Right lung (tissue), 5 donors: Measurements from ENCODE around the gene FKBP1A. TPM values are rescaled to one million over a fixed set of nuclear protein-coding genes. Genes with fewer than 3 reads are reported as not detected.

Source experiments
- DNase-seq, 2 donors: peaks; one replicate each; pipeline ENCODE4 v3.0.0-alpha.2; 2013
- polyA plus RNA-seq, 5 donors: library from polyadenylated mRNA; unstranded; fragments of 120-200 nt; gene quantifications; one replicate each; pipeline versions ENCODE4 v1.2.1 to v1.2.3, GENCODE V29; 2013; ENCODE audit warnings: inconsistent platforms in 1 of 5, low replicate concordance in 1 of 5; ENCODE audit not compliant: insufficient read length in 5 of 5, insufficient read depth in 1 of 5

Gene FKBP1A
- polyA plus RNA-seq, 5 donors, result 439 to 529 (median 459) TPM

GRCh38 chr20:1335961-1336698 is 56.7 kb downstream of the FKBP1A start:
- DNase-seq, result no peak

- DNase-seq, result no peak
Observed at GRCh38 chr20:1334761-1335160, 58.1 kb downstream of the FKBP1A start.

GRCh38 chr20:1334370-1334731 is 58.5 kb downstream of the FKBP1A start:
- no peak for DNase-seq

- no peak for DNase-seq
Observed at GRCh38 chr20:1333462-1334369, 59.1 kb downstream of the FKBP1A start.

DNA sequence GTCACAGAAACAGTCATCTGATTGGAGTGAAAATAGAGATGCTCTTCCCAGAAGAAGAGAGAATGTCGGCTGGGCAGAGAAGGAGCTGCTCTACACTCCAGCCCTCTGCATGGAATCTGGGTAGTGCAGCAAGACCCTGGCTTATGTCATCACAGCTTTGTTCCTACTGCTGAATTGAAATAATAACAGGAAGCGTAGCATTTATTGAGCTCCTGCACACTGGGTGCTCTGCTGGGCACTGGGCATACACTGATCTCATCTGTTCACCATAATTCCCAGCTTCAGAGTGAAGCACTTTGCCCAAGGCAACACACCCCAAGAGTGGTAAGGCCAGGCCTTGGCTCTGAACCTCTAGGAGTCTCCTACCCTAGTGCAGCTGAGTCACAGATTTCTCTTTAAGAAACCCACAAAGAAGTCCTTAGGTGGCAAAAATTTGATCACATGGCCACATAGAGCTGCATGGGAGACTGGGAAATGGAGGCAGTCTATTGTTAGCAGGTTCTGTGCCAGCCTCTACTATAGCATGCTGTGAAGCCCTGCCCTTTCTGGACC is 60.0 kb downstream of the FKBP1A start:
- DNase-seq, result no peak

GRCh38 chr20:1331801-1332453 is 60.9 kb downstream of the FKBP1A start:
- no peak for DNase-seq

DNA sequence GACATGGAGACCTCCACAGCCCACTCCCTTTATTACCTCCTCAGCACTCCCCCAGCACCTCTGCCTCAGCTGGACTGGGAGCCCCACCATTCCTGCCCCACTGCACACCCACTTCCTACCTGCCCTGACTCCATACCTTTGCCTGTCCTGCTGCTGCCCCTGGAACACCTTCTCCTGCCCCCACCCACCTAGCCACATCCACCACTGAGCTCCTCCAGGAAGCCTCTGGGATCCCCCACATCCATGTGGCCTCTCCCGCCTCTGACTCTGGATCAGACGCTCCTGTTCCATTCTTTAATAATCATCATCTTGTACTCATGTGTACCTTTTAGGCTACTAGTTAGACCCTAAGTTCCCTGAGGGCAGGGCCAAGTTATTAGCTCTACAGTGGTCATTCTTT is 61.8 kb downstream of the FKBP1A start:
- DNase-seq, result no peak

DNA sequence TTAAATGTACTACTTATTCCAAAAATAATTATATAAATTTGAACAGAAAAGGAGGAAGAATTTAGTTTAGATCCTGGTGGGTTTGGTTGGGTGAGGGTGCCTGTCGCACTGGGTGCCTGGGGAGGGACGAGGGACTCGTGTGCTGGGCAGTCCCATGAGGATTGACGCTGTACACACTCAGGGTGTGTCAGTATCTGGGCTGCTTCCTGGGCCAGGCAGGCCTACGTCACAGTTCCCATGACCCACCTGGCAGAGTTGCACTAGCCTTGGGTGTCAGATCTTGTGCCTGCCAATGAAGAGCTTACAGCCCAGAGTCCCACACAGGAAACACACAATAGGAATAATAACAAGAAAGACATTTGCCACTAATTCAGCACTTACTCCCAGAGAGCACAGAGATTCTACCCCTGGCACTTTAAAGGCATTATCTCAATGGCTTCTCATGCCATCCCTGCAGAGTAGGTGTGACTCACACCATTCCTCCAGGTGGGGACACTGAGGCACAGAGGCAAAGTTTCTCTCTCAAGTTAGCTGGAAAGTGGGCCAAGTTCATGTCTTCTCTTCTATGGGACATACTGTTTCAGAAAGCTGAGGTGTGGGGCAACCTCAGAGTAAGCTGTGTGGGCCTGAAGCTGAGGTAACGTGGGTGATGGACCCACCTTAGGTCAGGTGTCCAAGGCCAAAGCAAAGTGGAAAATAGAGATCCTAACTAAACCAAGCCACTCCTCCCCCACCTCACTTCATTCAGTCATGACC is 62.6 kb downstream of the FKBP1A start:
- no peak for DNase-seq

DNA sequence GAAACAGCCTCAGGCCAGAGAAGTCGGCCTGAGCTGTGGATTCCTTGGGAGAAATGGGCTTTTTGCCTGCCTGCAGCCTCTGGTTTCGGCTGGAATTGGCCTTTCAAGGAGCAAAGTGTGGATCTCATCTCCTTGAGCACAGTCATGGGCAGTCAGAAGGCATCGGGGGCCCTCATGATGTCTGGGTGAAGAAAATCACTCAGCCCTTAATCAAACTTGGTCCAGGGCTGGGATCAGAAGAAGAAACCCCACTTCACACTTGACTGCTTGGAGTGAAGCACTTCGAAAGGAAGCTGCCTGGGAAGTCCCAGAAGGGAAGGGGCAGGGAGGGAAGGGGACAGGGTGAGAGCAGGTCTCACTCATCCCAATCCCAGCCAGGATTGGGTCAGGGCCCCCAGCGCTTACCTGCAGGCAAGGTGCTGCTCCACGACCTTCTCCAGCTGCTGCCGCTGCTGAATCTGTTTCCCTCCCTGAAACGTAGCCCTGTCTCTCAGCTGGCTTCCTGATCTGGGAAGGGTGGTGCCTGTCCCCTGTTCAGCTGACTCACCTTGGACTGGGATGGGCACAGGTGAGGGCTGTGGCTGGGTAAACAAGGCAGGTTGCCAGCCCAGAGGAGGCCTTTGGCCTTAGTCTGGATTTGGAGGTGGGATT is 64.0 kb downstream of the FKBP1A start, which contains the start of gene SDCBP2:
SDCBP2 (minus strand) TSS at position 460 of the 651 bp plus-strand sequence. CDS start 8,723 bp downstream, outside the sequence.
- no peak for DNase-seq

- no peak for DNase-seq
Observed at GRCh38 chr20:1327827-1328679, 64.8 kb downstream of the FKBP1A start.

- no peak for DNase-seq
Observed at GRCh38 chr20:1327241-1327653, 65.6 kb downstream of the FKBP1A start.

DNA sequence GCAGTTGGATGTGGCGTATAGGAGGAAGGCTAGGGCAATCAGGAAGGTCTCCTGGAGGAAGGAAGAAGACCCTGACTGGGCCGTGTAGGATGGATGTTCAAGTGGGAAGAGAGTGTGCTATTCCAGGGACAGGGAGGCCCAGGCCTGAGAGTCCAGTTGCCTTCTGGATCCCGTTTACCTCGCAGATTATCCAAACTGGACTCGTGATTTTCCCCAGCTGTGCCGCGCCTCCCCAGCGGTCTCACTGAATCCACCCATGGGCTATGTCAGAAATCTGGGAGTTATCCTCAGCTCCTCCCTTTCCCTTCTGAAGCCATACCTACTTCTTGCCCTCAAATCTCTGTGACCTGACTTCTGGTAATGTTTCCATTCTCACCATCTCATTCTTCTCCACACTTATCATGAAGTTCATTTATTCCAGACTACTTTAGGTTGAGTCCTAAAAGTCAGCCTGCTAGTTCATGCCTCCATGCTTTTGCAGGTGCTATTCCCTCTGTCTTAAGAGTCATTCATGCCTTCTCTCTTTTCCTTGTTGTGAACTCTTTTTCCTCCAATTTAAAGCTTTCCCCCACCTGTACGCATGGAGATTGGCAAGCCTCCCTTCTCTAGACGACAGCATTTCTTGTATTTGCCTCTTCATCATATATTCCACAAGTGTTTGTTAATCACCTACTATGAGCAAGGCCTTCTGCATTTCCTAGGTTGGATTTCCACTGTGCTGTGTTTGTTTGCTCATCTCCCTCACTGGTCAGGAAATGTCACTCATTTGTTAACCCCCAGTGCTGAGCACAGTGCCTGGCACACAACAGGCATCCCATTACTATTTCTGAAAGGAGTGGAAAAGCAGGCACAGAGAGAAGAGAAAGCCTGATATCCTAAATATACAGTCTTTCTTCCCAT is 66.6 kb downstream of the FKBP1A start:
- DNase-seq, result no peak

- DNase-seq, result peak; percentile 96 to 97
Observed at GRCh38 chr20:1325173-1326030, 67.5 kb downstream of the FKBP1A start.

DNA sequence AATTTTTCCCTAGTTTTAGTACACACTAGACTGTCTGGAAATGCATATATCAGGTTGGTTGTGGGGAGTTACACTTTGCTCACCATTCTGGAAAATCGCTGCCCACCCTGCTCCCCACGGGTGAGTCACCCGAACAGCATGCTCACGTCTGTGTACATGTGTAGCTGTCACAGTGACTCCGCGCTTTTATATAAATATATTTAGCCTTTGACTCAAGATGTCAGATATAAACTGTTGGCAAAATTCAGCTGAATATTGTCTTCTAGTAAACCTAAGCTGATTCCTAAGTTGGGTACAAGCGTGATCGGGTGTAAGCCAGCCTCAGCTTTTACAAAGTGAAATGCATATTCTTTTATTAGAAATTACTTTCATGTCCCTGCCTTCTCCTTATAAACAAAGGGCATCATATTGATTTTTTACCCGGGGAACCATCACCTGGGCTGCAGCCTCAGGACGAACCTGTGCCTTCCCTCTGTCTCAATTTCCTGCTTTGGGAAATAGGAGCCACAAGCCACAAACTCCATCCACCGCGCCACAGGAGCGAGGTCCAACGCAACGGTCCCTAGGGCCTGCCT is 68.2 kb downstream of the FKBP1A start:
- peak; percentile 11 to 18 for DNase-seq

DNA sequence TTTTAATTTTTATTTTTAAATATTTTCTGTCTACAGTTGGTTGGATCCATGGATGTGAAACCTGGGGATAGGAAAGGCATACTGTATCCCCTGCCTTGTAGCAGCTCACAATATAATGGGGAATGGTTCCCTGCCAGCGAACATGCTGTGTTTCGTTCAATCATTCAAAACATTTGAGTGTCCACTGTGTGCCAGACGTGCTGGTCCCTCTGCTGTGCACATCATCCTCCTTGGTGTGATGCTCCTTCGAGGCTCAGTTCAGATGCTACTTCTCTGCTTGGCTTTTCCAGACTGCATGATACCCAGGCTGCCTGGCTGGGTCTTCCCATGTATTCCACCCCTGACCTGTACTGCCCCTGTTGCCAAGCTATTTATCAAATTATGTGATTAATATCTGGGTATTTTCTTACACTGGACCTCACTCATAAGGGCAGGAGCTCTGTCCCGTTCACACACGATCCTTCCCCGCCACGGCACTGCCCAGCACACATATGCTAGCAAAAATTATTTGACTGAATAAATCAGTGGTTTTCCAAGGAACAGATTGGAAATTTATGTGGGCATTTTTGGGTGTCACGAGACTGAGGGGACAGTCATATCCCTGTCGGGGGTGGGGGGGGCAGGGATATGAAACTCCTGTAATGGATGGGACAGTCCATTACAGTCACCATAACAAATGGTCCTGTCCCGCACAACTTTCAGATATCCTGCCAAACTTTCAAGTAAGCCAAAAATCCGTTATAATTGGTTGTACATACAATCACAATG is 68.8 kb downstream of the FKBP1A start:
- DNase-seq, result no peak

DNA sequence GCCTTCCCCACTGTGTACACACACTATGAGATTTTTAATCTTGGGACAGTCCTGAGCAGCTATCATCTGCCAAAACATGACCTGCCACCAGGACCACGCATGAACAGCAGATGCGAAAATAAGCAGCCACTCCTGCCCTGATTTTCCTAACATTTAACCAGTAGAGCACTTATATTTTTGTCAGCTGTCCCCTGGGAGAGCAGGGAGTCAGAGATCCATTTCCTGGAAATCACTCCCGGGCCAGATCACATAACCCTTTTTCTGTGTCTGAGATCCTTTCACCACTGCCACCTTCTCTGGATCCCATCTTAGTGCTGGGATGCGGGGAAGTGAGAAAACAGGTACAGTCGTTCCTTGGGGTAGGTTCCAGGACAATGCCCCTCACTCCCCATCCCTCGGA is 69.6 kb downstream of the FKBP1A start:
- DNase-seq, result no peak
